Smooth muscle cell of bladder (primary cell): ENCODE data around the gene ACAP2. TPM values are rescaled to one million over a fixed set of nuclear protein-coding genes. Genes with fewer than 3 reads are reported as not detected.

Experiments
- total RNA-seq: library from RNA; depleted of rRNA; stranded (reverse); fragments of >200 nt; gene quantifications from 2 replicates; pipeline ENCODE4 v1.2.3, GENCODE V29; 2014

Gene ACAP2, protein sequence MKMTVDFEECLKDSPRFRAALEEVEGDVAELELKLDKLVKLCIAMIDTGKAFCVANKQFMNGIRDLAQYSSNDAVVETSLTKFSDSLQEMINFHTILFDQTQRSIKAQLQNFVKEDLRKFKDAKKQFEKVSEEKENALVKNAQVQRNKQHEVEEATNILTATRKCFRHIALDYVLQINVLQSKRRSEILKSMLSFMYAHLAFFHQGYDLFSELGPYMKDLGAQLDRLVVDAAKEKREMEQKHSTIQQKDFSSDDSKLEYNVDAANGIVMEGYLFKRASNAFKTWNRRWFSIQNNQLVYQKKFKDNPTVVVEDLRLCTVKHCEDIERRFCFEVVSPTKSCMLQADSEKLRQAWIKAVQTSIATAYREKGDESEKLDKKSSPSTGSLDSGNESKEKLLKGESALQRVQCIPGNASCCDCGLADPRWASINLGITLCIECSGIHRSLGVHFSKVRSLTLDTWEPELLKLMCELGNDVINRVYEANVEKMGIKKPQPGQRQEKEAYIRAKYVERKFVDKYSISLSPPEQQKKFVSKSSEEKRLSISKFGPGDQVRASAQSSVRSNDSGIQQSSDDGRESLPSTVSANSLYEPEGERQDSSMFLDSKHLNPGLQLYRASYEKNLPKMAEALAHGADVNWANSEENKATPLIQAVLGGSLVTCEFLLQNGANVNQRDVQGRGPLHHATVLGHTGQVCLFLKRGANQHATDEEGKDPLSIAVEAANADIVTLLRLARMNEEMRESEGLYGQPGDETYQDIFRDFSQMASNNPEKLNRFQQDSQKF
- 78.2 and 79.6 TPM in 2 replicates for total RNA-seq

DNA sequence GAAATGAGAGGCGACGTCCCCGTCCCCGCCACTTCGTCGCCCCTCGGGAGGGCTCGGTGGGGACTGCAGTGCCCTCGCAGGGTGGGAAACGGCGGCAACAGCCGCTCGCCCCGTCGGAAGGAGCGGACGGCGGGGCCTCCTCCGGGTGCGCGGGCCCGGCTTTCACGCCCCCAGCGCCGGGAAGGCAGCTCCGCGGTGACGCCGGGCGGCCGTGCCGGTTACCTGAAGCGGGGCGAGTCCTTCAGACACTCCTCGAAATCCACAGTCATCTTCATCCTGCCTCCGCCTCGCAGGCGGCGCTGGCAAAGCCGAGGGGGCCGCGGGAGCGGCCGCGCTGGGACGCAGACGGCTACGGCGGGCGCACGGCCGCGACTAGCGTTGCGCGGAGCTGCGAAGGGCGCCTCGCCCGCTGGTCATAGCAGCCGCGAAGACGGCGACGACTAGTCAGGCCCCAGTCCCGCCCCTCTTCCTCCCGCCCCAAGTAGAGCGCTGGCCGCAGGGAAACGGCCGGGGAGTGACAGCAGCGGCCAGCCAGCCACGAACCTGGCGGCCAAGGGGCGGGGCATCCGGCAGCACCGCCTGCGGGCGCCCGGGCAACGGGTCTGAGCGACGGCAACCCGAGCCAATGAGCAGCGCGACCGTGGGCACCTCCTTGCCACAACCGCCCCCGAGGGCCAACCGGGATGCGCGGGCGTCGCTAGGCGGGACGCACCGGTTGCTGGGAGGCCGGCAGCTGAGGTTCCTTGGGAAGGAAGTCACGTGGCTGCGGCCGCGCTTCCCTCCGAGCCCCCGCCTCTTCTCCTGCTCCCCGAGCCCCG is at the start of gene ACAP2:
Gene ACAP2 (minus strand): TSS at position 448 of the 818 bp plus-strand sequence. CDS start 173 bp downstream, at position 275.

GRCh38 chr3:195270817-195271409 is 171.9 kb downstream of the ACAP2 start, which contains the start of gene XXYLT1:
Gene XXYLT1, minus strand, starts transcription at chr3:195271159. Its CDS starts 101 bp downstream, at chr3:195271058.

Other genes with a start within 250 kb of the ACAP2 start
- 13.8 and 14.4 TPM in 2 replicates for gene XXYLT1, start 171.9 kb downstream of the ACAP2 start, total RNA-seq
- 103 and 111 TPM in 2 replicates for gene PPP1R2, start 100.3 kb upstream of the ACAP2 start, total RNA-seq
- 0.18 and 0.43 TPM in 2 replicates for gene APOD, start 140.9 kb upstream of the ACAP2 start, total RNA-seq